ENCODE results near the gene ANKS1B. TPM values are rescaled to one million over a fixed set of nuclear protein-coding genes. Genes with fewer than 3 reads are reported as not detected.

ANKS1B gene
- total RNA-seq, 1 donor from 2014 or later = 2.3 TPM

DNA sequence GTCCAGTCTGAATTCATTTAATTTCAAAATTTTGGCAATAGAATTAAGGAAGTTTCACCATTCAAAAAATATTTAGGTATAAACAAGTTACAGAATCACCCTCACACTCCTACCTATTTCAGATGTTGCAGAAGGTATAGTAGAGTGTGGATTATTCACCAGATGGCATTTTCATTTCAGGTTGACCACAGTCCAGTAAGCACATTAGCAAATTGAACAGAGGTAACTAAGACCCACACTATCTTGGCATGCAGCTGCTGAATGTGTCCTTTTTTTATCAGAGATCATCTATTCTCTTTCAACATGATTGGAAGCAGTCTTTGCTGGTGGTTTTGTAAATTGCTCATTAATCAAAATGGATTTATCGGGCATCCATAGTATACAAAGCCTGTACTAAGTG is 488.9 kb downstream of the ANKS1B start:
- TF ChIP-seq, protein P1, sequence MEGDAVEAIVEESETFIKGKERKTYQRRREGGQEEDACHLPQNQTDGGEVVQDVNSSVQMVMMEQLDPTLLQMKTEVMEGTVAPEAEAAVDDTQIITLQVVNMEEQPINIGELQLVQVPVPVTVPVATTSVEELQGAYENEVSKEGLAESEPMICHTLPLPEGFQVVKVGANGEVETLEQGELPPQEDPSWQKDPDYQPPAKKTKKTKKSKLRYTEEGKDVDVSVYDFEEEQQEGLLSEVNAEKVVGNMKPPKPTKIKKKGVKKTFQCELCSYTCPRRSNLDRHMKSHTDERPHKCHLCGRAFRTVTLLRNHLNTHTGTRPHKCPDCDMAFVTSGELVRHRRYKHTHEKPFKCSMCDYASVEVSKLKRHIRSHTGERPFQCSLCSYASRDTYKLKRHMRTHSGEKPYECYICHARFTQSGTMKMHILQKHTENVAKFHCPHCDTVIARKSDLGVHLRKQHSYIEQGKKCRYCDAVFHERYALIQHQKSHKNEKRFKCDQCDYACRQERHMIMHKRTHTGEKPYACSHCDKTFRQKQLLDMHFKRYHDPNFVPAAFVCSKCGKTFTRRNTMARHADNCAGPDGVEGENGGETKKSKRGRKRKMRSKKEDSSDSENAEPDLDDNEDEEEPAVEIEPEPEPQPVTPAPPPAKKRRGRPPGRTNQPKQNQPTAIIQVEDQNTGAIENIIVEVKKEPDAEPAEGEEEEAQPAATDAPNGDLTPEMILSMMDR (IDR thresholded peaks at IDR 0.05) = no peak
- no peaks in the 10 kb centered on the region for H3K36me3 Mint-ChIP-seq (ENCODE audit: low read depth)
- no peaks in the 10 kb centered on the region for H3K4me1 Mint-ChIP-seq (ENCODE audit: low read depth)

DNA sequence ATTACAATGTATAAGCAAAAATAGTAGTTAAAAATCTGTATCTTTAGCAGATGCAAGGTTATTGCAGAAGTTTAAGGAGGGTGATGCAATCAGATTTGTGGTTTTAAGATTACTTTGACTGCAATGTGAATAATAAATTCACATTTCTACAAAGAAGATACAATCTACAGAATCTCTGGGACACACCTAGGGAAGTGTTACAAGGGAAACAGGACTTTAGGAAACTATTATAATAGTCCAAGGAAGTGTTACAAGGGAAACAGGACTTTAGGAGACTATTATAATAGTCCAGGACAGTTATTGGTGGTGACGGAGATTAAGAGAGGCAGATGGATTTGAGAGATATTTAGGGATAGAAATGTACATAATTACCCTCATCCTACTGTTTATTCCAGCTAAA is 491.5 kb downstream of the ANKS1B start:
- Mint-ChIP-seq H3K27me3 (ENCODE audit: low read depth) (peaks cover 5% of the 10 kb centered on the region), H3K4me1 (ENCODE audit: low read depth) (no peaks in the 10 kb centered on the region), H3K4me3 (ENCODE audit: unreplicated experiment) (no peak overlapping the region), H3K27ac (ENCODE audit: unreplicated experiment) (no peak overlapping the region), H3K9me3 (ENCODE audit: low read depth) (peaks cover 12% of the 10 kb centered on the region), H3K36me3 (ENCODE audit: low read depth) (no peaks in the 10 kb centered on the region)
- DNase-seq (ENCODE audit: low spot score) = no peak
- TF ChIP-seq, protein P1 (IDR thresholded peaks at IDR 0.05) = no peak

More for the DNA sequence above, 488.9 kb downstream of the ANKS1B start:
- DNase-seq (ENCODE audit: low spot score) = no peak
- Mint-ChIP-seq H3K4me3 (ENCODE audit: unreplicated experiment) (no peak overlapping the region), H3K27ac (ENCODE audit: unreplicated experiment) (no peak overlapping the region), H3K9me3 (ENCODE audit: low read depth) (peaks cover 15% of the 10 kb centered on the region), H3K27me3 (ENCODE audit: low read depth) (peaks cover 5% of the 10 kb centered on the region)

DNA sequence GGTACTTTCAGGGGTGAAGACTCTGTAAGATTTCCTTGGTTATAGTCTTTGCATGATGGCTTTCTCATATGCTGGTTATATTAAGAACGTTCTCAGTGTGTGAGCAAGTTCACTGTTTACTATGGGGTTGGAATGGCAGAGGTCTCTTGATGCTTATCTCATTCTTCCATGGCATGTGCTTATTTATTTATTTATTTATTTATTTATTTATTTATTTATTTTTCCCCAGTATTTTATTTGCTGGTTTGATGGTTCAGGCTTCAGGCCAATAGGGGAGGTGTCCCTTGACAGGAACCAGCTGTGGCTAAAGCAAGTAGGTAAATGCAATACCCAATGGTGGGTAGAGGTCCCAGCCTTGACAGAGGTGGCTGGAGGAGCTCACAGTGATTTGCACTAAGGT is 498.5 kb downstream of the ANKS1B start:
- DNase-seq (ENCODE audit: low spot score) = no peak
- TF ChIP-seq, protein P1 (IDR thresholded peaks at IDR 0.05) = no peak
- Mint-ChIP-seq H3K27me3 (ENCODE audit: low read depth) (no peaks in the 10 kb centered on the region), H3K9me3 (ENCODE audit: low read depth) (peaks cover 40% of the 10 kb centered on the region), H3K36me3 (ENCODE audit: low read depth) (no peaks in the 10 kb centered on the region), H3K4me1 (ENCODE audit: low read depth) (no peaks in the 10 kb centered on the region), H3K4me3 (ENCODE audit: unreplicated experiment) (no peak overlapping the region), H3K27ac (ENCODE audit: unreplicated experiment) (no peak overlapping the region)

DNA sequence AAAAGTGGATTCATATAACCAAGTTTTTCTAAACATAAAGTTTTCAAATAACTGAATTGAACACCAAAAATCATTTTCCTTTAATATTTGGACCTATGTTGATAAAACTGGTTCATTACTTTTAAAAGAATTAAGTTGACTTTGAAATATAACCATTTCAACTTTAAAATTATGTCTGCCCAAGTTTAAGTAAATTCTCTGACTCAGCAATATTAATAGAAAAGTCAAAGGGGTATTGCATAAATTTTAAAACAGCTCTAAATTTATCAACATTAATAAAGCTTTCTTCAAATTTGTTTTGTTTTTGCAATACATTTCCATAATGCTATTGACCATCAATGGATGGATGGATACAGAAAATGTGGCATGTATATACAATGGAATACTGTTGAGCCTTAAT is 505.6 kb downstream of the ANKS1B start:
- no peak for DNase-seq (ENCODE audit: low spot score)
- Mint-ChIP-seq H3K27ac (ENCODE audit: unreplicated experiment) (no peak overlapping the region), H3K4me1 (ENCODE audit: low read depth) (no peaks in the 10 kb centered on the region), H3K27me3 (ENCODE audit: low read depth) (peaks cover 2% of the 10 kb centered on the region), H3K9me3 (ENCODE audit: low read depth) (peaks cover 29% of the 10 kb centered on the region), H3K36me3 (ENCODE audit: low read depth) (no peaks in the 10 kb centered on the region), H3K4me3 (ENCODE audit: unreplicated experiment) (no peak overlapping the region)
- TF ChIP-seq, protein P1 (IDR thresholded peaks at IDR 0.05) = no peak

DNA sequence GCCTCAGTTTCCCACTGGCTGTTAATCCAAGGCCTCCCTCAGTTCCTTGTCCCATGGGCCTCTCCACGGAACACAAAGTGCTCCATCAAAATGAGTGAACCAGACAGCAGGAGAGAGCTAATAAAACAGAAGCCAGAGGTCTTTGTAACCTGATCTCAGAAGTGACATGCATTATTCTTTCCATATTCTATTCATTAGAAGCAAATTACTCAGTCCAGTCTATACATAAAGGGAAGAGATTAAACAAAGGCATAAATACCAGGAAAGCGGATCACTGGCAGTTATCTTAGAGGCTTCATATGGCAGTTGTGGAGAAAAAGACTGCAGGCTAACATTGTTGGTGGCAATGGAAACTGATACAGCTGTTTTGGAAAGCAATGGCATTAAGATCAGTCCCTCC is 507.8 kb downstream of the ANKS1B start:
- Mint-ChIP-seq H3K27ac (ENCODE audit: unreplicated experiment) (no peak overlapping the region), H3K9me3 (ENCODE audit: low read depth) (peaks cover 12% of the 10 kb centered on the region), H3K36me3 (ENCODE audit: low read depth) (no peaks in the 10 kb centered on the region), H3K27me3 (ENCODE audit: low read depth) (peaks cover 3% of the 10 kb centered on the region), H3K4me1 (ENCODE audit: low read depth) (no peaks in the 10 kb centered on the region), H3K4me3 (ENCODE audit: unreplicated experiment) (no peak overlapping the region)
- TF ChIP-seq, protein P1 (IDR thresholded peaks at IDR 0.05) = no peak
- DNase-seq (ENCODE audit: low spot score) = no peak
